UCSD-AML1 (cell line): ENCODE results near the gene SBF1.
"Not testable (repeated sequence)": the region's sequence is repeated elsewhere in the genome, so short reads cannot be mapped to it uniquely, and the experiment has no call there.

Experiments
- DNase-seq: peaks from one replicate; lab custom pipeline; 2025; ENCODE audit not compliant: unreplicated experiment; lab: John Stamatoyannopoulos, UW

SBF1 gene

DNA sequence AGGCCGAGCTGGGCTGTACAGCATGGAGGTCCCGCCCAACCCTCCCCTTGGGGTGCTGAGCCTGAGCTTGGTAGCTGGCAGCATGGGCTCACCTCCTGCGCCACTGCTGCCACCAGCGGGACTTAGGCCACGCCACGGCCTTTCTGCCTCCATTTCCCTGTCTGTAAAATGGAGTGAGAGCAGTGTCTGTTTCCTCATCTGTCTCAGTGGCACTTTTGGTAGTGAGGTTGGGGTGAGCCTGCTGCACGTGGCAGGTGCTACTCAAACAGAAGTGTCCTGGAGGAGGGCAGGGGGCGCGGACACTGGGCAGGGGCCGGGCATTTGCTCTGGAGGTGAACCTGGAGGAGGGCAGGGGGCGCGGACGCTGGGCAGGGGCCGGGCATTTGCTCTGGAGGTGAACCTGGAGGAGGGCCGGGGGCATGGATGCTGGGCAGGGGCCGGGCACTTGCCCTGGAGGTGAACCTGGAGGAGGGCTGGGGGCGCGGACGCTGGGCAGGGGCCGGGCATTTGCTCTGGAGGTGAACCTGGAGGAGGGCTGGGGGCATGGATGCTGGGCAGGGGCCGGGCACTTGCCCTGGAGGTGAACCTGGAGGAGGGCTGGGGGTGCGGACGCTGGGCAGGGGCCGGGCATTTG lies 41.8 kb downstream of the SBF1 start:
- DNase-seq = not testable (repeated sequence)

DNA sequence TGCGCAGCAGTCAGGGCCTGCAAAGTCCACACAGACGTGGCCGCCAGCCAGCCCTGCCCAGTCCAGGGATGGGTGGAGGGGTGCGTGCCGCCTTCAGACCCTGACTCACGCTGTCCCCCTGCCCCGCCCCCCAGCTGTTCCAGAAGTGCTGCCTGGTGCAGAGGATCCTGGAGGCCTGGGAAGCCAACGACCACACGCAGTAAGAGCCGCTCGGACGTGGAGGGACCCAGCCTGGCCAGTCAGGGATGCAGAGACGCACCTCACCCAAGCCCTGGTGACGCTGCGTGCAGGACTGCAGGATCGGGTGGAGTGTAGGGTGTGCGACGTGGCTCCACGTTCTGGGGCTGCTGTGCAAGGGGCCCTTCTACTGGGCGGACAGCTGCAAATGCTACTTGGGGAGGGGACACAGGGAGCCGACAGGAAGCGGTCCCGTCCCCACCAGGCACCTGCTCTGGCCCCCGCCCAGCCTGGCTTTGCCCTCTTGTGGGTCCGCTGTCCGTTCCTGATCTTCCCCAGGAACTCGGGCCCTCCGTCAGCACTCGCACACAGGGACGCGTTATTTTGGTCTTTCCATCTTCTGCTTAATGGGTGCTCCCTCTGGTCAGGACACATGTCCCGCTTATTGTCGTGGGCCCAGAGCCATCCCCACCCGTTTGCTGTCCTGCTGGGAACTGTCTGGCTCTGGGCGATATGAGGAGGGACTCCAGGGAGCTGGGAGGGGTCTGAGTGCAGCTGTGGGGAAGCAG lies 42.5 kb downstream of the SBF1 start:
- DNase-seq = no peak

DNA sequence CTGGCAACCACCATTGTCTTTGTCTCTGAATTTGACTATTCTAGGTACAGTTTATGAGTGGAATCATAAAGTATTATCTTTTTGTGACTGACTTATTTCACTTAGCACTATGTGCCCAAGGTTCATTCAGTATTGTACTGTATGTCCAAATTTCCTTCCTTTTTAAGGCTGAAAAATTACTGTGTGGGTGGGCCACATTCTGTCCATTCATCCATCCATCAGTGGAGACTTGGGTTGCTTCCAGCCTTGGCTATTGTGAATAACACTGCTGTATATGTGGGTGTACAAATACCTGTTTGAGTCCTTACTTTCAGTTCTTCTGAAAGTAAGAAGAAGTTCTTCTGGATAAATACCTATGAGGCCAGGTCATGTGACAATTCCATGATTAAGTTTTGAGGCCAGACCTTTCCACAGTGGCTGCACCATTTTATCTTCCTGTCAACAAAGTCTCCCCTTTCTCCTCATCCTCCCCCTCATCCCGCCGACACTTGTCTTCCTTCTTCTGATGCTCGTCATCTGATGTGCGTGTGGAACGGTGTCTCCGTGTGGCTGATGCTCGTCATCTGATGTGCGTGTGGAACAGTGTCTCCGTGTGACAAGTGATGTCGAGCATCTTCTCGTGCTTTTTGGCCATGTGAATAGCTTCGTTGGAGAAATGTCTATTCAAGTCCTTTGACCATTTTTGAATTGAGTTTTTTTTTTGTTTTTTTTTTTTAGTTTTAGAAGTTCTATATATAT lies 49.5 kb downstream of the SBF1 start:
- no peak for DNase-seq

DNA sequence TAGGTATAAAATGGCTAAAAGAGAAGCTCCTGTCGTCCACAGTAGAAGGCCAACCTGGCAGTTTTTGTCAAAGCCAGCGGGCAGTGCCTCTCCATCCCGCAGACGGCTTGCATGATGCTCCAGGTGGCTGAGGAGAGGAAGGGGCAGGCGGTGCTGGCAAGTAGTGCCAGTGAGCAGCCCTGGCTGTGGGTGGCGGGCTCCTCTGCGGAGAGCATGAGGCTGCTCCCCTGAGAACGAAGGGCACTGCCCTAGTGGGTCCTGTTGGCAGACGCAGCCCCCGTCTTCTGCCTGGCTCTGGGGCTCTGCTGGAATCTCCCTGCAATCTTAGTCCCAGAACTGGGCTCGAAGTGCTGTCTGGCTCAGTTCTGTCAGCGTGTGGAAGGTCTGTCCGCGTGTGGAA lies 50.9 kb downstream of the SBF1 start:
- DNase-seq = no peak

DNA sequence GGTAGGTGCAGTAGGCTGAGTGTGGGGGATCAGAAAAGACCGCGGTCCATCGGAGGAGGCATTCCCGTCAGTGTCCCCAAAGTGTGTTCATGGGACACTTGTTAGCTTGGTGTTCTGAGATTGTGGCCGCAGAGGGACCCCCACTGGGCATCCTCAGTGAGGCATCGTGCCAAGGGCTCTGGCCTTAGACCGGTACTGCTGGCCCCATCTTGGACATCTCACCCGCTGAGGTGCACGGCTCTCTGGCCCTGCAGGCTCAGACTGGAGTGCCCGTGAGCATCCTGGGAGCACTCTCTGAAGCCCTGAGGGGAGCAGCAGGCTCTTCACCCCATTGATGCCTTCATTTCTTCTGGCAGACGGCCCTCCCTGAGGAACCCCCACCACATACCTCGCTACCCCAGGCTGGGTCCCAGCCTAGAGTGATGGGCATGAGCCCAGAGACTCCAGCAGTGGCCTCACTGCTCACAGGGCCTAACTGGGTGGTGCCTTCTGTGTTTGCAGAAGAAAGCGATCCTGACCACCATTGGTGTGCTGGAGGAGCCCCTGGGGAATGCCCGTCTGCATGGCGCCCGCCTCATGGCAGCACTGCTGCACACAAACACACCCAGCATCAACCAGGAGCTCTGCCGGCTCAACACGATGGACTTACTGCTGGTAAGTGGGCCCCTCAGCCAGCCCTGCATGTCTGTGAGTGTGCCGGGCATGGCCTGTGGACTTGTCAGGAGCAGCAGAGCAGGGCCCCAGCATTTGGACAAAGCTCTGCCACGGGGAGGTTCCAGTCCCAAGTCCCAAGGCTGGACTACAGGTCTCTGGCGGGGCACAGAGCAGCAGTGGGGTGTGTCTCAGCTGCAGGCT lies 51.6 kb downstream of the SBF1 start:
- no peak for DNase-seq

DNA sequence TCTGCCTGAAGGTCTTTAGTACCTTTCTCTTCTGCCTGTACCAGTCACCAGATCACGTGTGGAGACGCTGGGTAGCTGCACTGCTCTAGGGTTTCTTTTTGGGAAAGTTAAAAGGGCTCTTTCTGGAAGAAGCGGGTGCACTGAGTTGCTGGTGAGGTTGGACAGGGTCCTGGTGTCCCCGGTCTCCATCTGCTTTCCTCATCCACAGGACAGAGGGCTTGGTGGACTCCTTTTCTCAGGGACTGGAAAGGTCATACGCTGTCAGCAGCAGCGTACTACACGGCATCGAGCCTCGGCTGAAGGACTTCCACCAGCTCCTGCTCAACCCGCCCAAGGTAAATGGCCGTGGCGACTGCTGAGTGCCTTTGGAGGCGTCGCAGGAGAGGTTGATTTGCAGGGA lies 52.8 kb downstream of the SBF1 start:
- DNase-seq = no peak

DNA sequence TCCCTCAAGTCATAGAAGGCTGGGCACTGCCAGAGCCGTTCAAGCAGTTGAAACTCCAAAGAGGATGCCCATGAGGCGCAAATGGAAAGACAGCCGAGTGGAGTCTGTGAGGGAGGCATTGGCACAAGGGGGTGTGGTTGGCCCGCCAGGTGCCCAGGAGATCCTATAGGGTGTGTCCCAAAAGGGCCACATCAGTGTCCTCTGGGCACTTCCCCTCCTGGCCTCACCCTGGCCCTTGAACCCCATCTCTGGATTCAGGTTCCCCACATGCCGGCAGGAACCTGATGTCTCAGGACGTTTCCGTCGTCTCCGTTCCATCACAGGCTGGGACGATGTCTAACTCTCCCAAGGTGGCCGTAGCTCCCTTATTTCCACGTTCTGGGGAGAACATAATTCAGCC lies 54.3 kb downstream of the SBF1 start:
- DNase-seq = no peak

DNA sequence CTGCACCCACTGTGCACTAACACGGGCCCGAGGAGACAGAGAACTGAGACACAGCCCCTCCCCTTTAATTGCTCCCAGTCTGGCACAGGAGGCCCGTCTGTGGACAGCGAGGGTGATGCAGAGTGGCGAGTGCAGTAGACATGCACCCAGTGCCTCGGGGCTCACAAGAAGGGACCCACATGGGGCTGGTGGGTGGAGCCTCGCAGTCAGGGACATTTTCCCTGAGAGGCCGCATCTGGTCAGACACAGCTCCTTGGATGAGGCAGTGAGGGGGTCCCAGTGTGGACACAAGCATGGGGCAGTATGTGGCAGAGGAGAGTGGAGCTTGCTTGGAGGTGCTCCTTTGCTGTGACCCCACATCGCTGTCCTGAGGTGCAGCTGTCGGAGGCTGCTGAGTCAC lies 54.8 kb downstream of the SBF1 start:
- no peak for DNase-seq

DNA sequence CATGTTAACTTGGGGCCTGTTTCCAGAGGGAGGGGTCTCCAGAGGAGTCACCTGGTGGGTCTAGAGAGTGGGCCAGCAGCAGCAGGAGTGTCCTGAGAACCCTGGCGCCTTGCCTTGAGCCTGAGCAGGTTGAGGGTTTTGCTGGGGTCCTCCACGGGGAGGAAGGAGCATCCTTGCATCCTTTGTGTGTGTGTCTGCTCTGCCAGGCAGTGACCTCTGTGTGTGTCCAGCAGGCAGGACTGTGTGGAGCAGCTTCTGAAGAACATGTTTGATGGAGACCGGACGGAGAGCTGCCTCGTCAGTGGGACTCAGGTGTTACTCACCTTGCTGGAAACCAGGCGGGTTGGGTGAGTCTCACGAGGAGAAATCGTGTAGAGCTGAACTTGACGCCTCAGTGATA lies 55.7 kb downstream of the SBF1 start:
- no peak for DNase-seq

DNA sequence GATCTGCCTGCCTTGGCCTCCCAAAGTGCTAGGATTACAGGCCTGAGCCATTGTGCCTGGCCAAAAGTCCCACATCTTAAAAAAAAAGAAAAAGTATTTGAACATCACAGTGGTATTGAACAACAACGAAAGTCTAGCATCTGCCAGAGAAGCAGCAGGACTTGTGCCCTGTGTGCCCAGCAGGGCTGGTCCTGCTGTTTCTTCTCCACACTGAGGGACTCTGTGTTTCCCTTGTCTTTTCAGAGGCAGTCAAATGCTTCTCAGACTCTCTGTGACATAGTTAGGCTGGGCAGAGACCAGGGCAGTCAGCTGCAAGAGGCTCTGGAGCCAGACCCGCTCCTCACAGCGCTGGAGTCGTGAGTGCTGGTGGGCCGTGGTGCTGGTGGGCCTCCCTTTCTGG lies 56.2 kb downstream of the SBF1 start:
- no peak for DNase-seq

DNA sequence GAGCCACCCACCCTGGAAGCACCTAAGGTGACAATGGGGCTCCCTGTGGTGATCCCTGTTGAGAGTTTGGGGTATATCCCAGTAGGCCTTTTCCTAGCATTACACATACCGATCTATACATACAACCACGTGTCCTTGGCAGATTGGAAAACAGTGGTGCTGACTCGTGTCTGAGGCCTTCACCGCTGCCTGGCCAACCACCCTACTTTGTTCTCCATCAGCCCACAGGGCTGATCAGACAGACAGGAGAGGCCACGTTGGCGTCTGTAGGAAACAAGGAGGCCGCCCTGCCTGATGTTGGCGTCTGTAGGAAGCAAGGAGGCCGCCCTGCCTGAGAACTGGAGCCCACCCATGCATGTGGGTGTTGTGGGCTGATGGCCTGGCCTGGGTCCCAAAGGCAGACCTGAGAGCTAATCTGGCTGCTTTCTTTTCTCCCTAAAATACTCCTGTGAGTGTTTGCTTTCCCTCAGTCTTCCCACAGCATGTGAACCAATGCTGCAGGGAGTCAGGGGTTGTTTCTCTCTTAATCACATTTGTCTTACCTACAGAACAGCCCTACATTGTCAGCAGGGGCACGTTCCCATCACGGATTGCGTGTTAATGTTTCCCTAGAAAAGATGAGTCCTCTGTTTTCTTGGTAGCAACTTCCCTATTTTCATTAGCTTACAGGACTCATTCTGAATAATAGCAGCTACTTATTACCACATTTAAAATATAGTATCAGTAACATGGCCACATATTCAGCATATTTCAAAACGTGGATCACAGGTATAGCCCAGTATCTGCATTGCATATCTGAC lies 57.2 kb downstream of the SBF1 start:
- DNase-seq = no peak

DNA sequence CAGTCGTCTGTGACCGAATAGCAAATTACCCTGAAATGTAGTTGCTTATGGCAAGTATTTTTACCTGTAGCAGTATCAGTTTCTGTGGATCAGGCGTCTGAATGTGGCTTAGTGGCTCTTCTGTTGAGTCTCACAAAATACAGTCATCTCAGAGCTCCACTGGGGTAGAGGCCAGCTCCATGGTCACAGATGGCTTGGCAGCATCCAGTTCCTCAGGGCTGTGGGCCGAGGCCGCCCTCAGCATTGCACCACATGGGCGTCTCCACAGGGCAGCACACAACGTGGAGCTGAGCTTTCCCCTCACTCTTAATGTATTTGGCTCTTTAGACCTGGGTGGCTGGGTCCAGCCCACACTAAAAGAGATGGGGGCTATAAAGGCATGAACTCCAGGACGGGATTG lies 57.8 kb downstream of the SBF1 start:
- no peak for DNase-seq

DNA sequence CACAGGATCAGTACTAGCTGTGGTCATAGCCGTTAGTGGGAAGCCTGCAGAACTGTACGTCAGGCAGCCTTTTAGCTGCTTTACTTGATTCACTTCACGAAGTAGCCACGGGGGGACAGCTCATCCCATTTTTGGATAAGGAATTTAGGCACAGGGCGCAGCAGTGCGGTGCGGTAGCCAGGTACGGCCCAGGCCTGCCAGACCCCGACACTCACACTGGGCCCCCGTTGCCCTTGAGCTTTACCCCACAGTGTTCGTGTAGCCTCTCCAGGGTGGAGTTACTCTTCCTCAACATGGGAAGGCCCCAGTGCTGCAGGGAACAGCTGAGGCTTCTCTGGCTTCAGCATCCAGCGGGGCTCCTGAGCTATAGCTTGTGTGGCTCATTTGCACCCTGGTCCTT lies 59.4 kb downstream of the SBF1 start:
- no peak for DNase-seq

DNA sequence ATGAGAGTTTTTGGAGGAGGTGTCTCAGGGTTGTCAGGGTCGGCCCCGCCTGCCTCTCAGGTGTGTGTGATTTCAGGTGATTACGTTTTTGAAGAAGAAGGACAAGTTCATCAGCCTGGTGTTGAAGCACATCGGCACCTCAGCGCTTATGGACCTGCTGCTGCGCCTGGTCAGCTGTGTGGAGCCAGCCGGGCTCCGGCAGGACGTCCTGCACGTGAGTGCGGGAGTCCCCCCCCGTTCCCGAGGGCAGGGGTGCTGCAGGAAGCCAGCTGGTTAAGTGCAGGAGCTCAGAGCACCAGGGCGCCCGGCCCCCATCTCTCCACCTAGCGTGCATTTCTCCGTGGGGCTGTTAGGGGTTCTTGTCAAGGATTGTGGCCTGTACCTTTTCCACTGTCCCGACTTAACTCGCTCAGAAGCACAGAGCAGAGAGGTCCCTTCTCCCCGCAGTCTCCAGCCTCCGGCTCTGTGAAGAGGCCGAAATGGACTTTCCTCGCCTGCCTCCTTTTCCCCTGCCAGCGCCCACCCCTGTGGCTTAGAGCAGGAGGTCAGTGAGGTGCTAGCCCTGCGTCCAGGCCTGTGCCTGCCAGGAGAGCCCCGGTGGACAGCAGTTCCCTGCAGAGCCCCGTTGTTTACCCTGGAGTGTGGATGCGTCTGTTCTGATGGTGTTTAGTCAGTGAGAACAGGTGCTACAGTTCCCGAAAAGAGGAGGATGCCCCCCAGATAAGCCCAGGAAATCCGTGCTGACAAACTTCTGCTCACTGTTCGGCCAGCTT lies 60.2 kb downstream of the SBF1 start:
- DNase-seq = no peak

DNA sequence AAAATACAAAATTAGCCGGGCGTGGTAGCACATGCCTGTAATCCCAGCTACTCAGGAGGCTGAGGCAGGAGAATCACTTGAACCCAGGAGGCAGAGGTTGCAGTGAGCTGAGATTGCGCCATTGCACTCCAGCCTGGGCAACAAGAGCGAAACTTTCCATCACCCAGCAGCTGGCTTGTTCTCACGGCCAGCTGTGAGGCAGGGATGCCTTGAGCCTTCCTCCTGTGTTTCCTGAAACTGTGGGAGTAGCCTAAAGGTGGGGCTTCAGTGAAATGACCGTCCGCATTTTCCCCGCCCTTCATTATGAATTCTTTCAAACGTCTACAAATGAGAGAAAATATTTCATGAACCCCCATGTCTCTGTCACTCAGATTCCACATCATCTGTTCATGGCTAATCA lies 65.9 kb downstream of the SBF1 start:
- DNase-seq = not testable (repeated sequence)

DNA sequence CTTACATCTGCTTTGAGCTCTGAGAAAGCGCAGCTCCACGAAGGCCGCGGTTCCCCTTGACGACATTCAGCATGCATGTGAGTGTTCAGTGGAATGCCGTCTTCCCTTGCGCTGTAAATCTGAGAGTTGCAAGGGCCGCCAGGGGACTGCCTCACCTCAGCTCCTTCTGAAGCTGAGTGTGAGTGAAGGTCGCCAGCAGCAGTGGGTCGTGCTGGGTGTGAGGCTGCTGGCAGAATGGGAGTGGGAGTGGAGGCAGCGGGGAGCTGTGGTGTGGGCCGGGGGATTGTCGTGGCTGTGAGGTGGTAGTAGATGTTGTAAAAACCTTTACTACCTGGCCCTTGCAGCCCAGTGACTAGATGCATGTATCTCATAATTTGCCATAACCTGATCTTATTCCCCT lies 66.5 kb downstream of the SBF1 start:
- DNase-seq = no peak

DNA sequence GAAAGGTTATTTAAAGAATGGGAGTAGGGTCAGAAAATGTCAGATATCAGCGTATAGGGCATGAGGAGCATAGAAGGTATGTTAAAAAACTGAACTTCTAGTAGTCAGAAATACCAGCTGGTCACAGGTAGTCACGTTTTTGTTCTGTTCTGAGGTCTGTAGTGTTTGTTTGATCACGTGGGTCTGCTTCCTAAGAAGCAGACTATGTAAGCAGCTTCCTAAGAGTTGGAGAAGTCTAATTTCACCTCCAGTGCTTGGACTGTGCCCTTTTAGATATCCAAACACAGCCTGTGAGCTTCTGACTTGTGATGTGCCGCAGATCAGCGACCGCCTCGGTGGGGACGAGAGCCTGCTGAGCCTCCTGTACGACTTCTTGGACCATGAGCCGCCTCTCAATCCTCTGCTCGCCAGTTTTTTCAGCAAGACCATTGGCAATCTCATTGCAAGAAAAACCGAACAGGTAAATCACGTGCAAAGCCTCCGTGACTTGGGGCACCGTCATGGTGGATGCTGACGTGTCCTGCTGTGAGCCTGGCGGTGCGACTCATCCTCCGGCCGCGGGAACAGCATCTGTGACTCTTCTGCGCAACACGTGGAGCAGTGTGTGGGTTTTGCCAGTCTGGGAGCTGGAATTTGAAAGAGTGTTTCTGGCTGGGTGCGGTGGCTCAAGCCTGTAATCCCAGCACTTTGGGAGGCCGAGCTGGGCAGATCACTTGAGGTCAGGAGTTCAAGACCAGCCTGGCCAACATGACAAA lies 68.2 kb downstream of the SBF1 start:
- DNase-seq = no peak

DNA sequence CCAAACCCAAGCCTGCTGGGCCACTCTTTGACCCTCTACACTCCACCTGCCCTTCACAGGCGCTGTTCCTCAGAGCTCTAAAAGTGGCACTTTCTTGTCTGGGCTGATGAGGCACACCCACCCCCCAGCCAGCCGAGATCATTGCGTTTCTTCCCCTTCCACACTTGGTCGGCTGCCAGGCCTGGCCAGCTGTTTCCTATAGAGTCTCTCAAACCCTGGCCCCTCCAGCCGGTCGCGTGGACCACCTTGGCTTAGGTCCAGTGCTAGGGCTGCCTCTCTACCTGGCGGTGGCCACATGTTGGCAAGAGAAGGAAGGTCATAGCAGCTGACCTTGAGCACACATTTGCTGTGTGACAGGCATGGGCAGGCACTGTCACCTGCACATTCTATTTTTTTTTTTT lies 71.1 kb downstream of the SBF1 start:
- peak; percentile 39 for DNase-seq

DNA sequence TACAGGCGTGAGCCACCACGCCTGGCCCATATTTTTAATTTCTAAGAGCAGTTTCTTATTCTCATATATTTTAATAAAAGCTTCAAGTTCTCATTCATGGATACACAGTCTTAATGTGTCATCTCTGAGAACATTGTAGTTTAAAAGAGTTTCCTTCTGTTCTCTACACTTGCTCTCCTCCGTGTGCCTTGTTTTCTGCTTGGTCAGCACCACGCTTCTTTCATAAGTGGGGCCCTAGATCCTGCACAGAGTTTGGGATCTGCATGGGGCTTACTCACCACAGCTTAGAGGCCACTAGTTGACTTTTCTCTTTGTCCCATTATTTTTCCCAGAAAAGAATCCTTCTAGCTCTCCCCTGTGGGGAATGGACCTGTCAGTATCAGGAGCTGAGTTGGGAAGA lies 72.9 kb downstream of the SBF1 start:
- no peak for DNase-seq
